ENCODE results near the gene DNAJC22. TPM values are rescaled to one million over a fixed set of nuclear protein-coding genes. Genes with fewer than 3 reads are reported as not detected.

The DNAJC22 gene
- total RNA-seq, 4 donors from 2014 or later = 0.17 to 0.34 (median 0.26) TPM; not detected in 1

DNA sequence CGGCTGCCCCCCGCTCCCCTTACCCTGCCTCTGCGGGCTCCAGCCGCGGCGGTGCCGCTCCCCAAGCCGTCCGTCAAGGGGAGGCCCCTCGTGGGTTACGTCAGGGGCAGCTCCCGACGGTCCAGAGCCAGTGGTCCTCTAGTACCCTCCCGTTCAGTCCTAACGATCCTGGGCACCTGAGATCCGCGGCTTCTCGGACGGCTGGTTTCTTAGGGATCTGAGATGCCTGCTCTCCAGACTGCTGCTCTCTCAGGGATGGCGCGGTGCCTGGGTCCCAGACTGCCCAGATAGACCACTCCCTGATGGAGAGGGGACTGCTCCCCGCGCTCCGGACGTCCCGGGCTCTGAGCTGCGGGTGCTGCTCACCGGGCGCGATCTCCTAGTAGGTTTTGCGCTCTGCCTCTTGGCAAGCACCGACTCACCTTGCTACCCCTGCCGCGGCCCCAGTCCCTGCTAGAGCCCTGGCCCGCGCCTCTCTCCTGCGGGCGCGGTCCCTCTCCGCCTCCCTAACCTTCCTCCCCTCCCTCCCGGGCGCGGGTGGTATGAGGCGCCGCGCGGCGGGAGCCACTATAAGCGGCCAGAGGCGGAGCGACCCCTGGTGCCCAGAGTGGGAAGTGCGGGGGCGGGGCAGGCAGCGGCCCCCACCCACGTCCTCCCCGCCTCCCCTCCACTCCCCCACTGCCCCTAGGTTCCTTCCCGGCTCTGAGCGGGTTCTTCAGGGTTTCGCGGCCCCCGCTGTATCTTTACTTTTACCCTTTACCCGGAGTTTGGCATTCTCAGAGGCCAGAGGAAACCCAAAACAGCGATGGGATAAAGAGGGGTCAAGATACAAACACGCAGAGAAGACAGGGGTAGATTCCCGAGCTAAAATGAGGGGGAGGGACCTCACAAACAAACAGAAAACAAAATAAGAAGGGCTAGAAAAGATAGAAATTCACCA, 9.8 kb upstream of the DNAJC22 start, which contains the start of gene C1QL4:
Gene C1QL4, minus strand, starts transcription at position 544 of the 940 bp plus-strand sequence. CDS start 711 bp downstream, outside the sequence.
- intact Hi-C loops (cut with DNase I) = no loop called here
- Histone ChIP-seq H3K27me3 (peaks cover 10 to 89% (median 44%) of the 10 kb centered on the region in 4 donors), H3K36me3 (no peaks in the 10 kb centered on the region), H3K4me3 (peak within 1 kb of the TSS; percentile 40 to 52 (median 42)), H3K4me1 (peaks cover 1 to 42% (median 27%) of the 10 kb centered on the region in 4 donors), H3K9me3 (no peaks in the 10 kb centered on the region), H3K27ac (replicated peaks in 1 of 4) (no peak within 1 kb of the TSS)
- DNase-seq (ENCODE audit: extremely low spot score) = peak; percentile 93
- TF ChIP-seq POLR2AphosphoS5 (IDR thresholded peaks at IDR 0.05) (peak in 1 of 2 donors; percentile 46), POLR2A (IDR thresholded peaks at IDR 0.05; ENCODE audit: low read depth) (no peak), EP300 (IDR thresholded peaks at IDR 0.05) (no peak)
- TF ChIP-seq, protein P1, sequence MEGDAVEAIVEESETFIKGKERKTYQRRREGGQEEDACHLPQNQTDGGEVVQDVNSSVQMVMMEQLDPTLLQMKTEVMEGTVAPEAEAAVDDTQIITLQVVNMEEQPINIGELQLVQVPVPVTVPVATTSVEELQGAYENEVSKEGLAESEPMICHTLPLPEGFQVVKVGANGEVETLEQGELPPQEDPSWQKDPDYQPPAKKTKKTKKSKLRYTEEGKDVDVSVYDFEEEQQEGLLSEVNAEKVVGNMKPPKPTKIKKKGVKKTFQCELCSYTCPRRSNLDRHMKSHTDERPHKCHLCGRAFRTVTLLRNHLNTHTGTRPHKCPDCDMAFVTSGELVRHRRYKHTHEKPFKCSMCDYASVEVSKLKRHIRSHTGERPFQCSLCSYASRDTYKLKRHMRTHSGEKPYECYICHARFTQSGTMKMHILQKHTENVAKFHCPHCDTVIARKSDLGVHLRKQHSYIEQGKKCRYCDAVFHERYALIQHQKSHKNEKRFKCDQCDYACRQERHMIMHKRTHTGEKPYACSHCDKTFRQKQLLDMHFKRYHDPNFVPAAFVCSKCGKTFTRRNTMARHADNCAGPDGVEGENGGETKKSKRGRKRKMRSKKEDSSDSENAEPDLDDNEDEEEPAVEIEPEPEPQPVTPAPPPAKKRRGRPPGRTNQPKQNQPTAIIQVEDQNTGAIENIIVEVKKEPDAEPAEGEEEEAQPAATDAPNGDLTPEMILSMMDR (IDR thresholded peaks at IDR 0.05) = peak in 2 of 3 experiments; percentile 79 to 94
- 2% methylated on average over 28 of the region's 65 CpGs for WGBS

DNA sequence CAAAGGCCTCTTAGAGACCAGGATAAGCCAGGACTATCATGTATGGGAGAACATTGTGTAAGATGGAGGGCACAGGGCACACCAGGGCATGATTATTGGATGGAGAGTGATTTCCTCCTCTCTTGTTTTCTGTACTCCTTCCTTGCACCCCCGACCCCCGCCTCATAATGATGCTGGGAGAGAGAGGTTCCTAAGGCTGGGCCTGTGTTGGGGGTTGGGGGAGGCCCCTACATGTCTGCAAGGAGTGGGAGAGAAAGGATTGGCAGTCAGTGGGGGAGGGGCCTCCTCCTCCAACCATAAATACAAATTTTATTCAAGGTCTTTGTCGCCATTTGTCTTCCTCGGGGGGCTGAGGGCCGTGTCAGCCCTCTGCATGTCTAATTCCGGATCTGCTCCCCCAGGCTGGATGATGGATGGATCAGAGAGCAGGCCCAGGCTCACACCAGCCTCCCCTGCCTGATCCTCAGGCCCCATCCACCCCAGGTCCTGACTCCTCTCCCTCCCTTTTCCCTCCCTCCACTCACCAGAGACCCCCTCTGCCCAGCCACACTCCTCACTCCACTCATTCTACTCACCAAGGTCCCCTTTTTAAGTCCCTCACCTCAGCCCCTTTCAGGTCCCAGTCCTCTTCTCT, 7.7 kb upstream of the DNAJC22 start:
- 70% methylated on average over 6 of the region's 6 CpGs for WGBS
- no peak for DNase-seq (ENCODE audit: extremely low spot score)
- H3K36me3 ChIP-seq = no peaks in the 10 kb centered on the region
- H3K4me3 ChIP-seq = no peak overlapping the region
- intact Hi-C loops (cut with DNase I) = no loop called here
- H3K27me3 ChIP-seq = peaks cover 10 to 89% (median 40%) of the 10 kb centered on the region in 4 donors
- H3K4me1 ChIP-seq = peaks cover 19 to 49% (median 39%) of the 10 kb centered on the region in 4 donors
- TF ChIP-seq EP300 (IDR thresholded peaks at IDR 0.05) = no peak
- TF ChIP-seq POLR2A (IDR thresholded peaks at IDR 0.05; ENCODE audit: low read depth) = no peak
- TF ChIP-seq, protein P1 (IDR thresholded peaks at IDR 0.05) = no peak
- TF ChIP-seq POLR2AphosphoS5 (IDR thresholded peaks at IDR 0.05) = no peak
- H3K9me3 ChIP-seq = no peaks in the 10 kb centered on the region
- no peak overlapping the region for H3K27ac ChIP-seq (replicated peaks in 1 of 4)

DNA sequence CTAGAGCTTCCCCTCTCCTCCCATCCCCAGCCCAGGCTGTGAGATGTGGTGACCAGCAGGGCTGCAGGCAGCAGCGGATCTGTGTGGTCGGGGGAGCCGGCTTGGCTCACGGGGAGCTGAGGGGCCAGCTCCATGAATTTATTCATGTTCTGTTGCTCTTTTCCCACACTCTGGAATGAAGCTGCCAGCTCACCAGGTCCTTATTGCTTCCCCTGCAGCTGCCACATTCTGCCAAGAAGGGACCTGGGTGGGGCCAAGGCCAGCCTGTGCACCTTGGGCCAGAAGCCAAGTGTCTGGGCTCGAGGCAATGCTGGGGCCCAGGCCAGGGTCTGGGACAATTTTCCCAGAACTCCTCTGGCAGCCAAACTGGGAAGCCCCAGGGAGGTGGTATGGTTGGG, 7.2 kb upstream of the DNAJC22 start:
- peak; percentile 91 for DNase-seq (ENCODE audit: extremely low spot score)
- intact Hi-C loops (cut with DNase I) = no loop called here
- Histone ChIP-seq H3K4me1 (peaks cover 20 to 51% (median 41%) of the 10 kb centered on the region in 4 donors), H3K4me3 (no peak overlapping the region), H3K27ac (replicated peaks in 1 of 4) (no peak overlapping the region), H3K27me3 (peaks cover 10 to 89% (median 37%) of the 10 kb centered on the region in 4 donors), H3K36me3 (no peaks in the 10 kb centered on the region), H3K9me3 (no peaks in the 10 kb centered on the region)
- 59% methylated on average over 5 of the region's 5 CpGs for WGBS
- TF ChIP-seq, protein P1 (IDR thresholded peaks at IDR 0.05) = no peak
- TF ChIP-seq POLR2AphosphoS5 (IDR thresholded peaks at IDR 0.05) = no peak
- no peak for TF ChIP-seq EP300 (IDR thresholded peaks at IDR 0.05)
- no peak for TF ChIP-seq POLR2A (IDR thresholded peaks at IDR 0.05; ENCODE audit: low read depth)

DNA sequence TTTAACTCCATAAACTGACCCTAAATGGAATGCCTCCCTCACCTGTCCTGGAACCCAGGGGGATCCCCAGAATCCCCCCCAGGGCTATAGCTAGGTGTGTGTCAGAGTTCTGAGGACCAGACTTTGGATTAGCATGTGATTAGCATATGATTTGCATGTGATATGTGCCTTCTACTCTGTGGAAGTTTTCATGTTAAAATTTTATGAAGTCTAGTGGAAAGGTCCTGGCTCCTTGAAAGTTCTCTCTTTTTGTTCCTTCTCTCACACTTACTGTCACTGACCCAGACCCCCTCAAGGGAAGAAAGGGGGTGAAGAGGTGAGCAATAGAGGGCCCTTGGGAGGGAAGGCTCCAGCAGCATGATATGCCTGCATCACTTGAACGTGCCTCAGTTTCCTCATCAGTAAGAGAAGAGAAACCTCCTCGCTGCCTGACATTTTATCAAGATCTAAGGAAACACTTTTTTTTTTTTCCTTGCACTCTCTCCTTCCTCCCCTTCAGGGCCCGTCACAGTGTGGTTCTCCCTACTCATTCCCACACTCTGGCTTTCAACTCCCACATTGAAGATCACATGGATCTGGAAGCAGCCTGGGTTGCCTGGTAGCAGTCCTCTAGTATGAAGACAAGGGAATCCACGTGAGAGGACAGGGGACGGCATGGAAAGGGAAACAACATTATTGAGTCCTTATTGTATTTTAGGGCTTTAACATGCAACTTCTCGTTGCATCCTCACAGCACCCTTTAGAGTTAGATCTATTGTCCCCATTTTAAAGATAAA, 6.4 kb upstream of the DNAJC22 start:
- Histone ChIP-seq H3K4me1 (peaks cover 26 to 58% (median 47%) of the 10 kb centered on the region in 4 donors), H3K9me3 (no peaks in the 10 kb centered on the region), H3K4me3 (no peak overlapping the region), H3K36me3 (no peaks in the 10 kb centered on the region), H3K27ac (replicated peaks in 1 of 4) (no peak overlapping the region), H3K27me3 (peaks cover 10 to 89% (median 37%) of the 10 kb centered on the region in 4 donors)
- WGBS = 79% methylated on average over 6 of the region's 6 CpGs
- no peak for DNase-seq (ENCODE audit: extremely low spot score)
- no peak for TF ChIP-seq EP300 (IDR thresholded peaks at IDR 0.05)
- TF ChIP-seq POLR2A (IDR thresholded peaks at IDR 0.05; ENCODE audit: low read depth) = no peak
- TF ChIP-seq, protein P1 (IDR thresholded peaks at IDR 0.05) = no peak
- TF ChIP-seq POLR2AphosphoS5 (IDR thresholded peaks at IDR 0.05) = no peak
- intact Hi-C loops (cut with DNase I) = loop anchor here (5.0 kb wide), 1 partner anchor 53 kb away; no protein-coding TSS in a partner anchor
